Osteocyte (in vitro differentiated cells): Measurements from ENCODE around the gene HHIPL2. TPM values are rescaled to one million over a fixed set of nuclear protein-coding genes. Genes with fewer than 3 reads are reported as not detected.
"Not testable (repeated sequence)": the region's sequence is repeated elsewhere in the genome, so short reads cannot be mapped to it uniquely, and the experiment has no call there.

Experiments used
- DNase-seq: peaks from one replicate; pipeline ENCODE4 v3.0.0; 2021; ENCODE audit warnings: mixed read lengths; ENCODE audit not compliant: unreplicated experiment; ENCODE audit errors: extremely low spot score
- H3K27ac Mint-ChIP-seq: one replicate; pipeline ENCODE4 v1.8.0; 2021; ENCODE audit warnings: mild to moderate bottlenecking, mixed read lengths; ENCODE audit not compliant: unreplicated experiment
- H3K27me3 Mint-ChIP-seq: one replicate; pipeline ENCODE4 v1.8.0; 2021; ENCODE audit warnings: mixed read lengths; ENCODE audit not compliant: unreplicated experiment
- H3K36me3 Mint-ChIP-seq: one replicate; pipeline ENCODE4 v1.8.0; 2021; ENCODE audit warnings: mixed read lengths; ENCODE audit not compliant: unreplicated experiment
- H3K4me1 Mint-ChIP-seq: one replicate; pipeline ENCODE4 v1.8.0; 2021; ENCODE audit warnings: mixed read lengths; ENCODE audit not compliant: unreplicated experiment
- H3K4me3 Mint-ChIP-seq: one replicate; pipeline ENCODE4 v1.8.0; 2021; ENCODE audit warnings: mild to moderate bottlenecking, moderate library complexity, mixed read lengths; ENCODE audit not compliant: unreplicated experiment
- H3K9me3 Mint-ChIP-seq: one replicate; pipeline ENCODE4 v1.8.0; 2021; ENCODE audit warnings: mixed read lengths; ENCODE audit not compliant: unreplicated experiment
- CTCF ChIP-seq: fragments of 200-600 bp; sonication (generic); IDR thresholded peaks from 2 replicates; pipeline ENCODE4 v1.5.0; 2021; ENCODE audit warnings: antibody characterized with exemption, mild to moderate bottlenecking, moderate library complexity
- total RNA-seq: library from RNA; stranded (reverse); gene quantifications from 2 replicates; pipeline ENCODE4 v1.2.1, GENCODE V29; 2021

The HHIPL2 gene
- total RNA-seq, 1 donor from 2014 or later: not detected

DNA sequence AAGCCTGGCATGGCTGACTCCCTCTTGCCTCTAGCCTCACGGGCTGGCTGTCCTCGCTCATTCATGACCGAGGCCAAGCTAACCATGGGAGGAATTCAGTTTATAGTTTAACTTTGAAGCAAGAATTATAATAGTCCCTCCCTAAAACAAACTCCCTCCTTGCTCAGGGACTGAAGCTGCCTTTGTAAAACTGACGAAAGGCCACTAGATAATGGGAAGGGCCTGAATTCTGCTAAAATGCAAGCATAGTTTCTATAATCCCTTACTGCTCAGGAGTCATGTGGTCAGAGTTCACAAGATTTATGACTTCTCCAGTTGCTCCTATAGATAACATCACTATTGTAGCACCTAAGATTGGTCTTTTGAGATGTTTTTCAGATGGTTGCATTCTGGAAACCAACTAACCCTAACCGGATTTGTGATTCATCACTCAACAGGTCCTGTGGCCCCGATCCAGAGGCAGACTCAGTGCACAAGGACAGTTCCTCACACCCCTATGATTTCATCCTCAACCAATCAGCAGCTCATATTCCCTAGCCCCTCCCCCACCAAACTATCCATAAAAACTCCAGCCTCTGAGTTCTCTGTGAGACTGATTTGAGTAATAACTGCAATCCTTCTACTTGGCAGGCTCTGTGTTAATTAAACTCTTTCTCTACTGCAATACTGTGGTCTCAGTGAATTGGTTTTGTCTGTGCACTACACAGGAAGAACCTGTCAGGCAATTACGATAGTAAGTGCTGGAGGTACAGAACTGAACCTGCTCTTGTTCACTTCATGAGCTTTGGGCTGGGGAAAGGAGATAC is 26.4 kb downstream of the HHIPL2 start:
- DNase-seq: no peak
- no peak for TF ChIP-seq CTCF
- no peak overlapping the region for H3K4me3 Mint-ChIP-seq

DNA sequence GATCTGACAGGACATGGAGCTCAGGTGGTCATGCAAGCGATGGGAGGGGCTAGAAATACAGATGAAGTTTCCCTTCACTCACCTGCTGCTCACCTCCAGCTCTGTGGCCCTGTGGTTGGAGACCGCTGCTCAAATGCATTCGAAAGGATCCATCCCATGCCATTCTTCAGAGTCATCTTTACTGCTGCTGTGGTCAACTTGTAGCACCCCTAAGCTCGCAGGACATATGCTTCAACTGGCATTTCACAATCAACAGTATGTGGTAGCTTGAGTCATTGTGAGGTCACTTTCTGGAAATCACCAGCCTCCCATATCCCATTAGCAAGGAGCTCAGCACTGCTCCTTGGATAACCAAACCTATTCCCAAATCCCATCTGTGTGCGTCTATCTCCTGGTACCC is 58.4 kb downstream of the HHIPL2 start:
- not testable (repeated sequence) for H3K9me3 Mint-ChIP-seq, H3K27me3 Mint-ChIP-seq, H3K27ac Mint-ChIP-seq, H3K4me3 Mint-ChIP-seq, H3K36me3 Mint-ChIP-seq, DNase-seq, H3K4me1 Mint-ChIP-seq

More for the DNA sequence above, 26.4 kb downstream of the HHIPL2 start:
- Mint-ChIP-seq H3K27me3 (peaks cover 9% of the 10 kb centered on the region), H3K36me3 (no peaks in the 10 kb centered on the region), H3K4me1 (no peaks in the 10 kb centered on the region), H3K9me3 (no peaks in the 10 kb centered on the region), H3K27ac (no peak overlapping the region)

DNA sequence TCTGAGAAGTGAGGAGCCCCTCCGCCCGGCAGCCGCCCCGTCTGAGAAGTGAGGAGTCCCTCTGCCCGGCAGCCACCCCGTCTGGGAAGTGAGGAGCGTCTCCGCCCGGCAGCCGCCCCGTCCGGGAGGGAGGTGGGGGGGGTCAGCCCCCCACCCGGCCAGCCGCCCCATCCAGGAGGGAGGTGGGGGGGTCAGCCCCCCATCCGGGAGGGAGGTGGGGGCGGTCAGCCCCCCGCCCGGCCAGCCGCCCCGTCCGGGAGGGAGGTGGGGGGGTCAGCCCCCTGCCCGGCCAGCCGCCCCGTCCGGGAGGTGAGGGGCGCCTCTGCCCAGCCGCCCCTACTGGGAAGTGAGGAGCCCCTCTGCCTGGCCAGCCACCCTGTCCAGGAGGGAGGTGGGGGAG is 60.1 kb downstream of the HHIPL2 start:
- DNase-seq, H3K4me3 Mint-ChIP-seq, H3K36me3 Mint-ChIP-seq, H3K9me3 Mint-ChIP-seq, H3K4me1 Mint-ChIP-seq, H3K27ac Mint-ChIP-seq, H3K27me3 Mint-ChIP-seq: not testable (repeated sequence)

DNA sequence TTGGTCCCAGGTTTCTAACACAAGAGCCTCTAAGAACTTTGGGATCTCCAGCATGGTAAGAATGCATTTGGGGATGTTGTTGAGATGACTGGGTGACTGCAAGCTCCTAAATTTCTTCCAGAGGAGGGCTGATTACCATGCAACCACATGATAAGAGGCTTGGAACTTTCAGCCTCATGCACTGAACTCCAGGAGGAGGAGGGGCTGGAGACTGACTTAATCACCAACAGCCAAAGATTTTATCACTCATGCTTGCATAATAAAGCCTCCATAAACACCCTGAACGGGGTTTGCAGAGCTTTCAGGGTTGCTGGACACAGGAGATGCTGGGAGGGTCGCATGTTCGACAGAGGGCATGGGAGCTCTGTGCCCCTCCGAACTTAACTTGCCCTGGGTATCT is 63.9 kb downstream of the HHIPL2 start:
- H3K36me3 Mint-ChIP-seq, H3K4me1 Mint-ChIP-seq, H3K27me3 Mint-ChIP-seq, H3K27ac Mint-ChIP-seq, H3K4me3 Mint-ChIP-seq, DNase-seq, H3K9me3 Mint-ChIP-seq: not testable (repeated sequence)

DNA sequence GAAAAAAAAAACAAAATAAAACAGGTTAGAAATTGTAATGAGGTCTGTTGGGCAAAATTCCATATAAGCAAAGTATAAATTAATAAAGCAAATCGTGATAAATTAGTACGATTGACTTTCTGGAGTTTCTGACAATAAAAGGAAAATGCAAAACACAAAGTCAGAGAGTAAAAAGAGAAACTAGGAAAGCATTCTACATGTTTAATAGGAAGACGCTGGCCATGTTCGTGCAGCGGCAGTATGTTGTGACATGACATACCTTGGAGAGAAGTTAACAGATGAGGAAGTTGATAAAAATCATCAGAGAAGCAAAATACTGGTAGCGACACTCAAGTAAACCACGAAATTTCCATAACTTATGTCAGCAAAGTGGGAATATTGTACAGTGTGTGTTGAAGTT is 68.3 kb downstream of the HHIPL2 start:
- not testable (repeated sequence) for H3K27ac Mint-ChIP-seq, H3K4me3 Mint-ChIP-seq, H3K36me3 Mint-ChIP-seq, H3K27me3 Mint-ChIP-seq, DNase-seq, H3K9me3 Mint-ChIP-seq, H3K4me1 Mint-ChIP-seq

DNA sequence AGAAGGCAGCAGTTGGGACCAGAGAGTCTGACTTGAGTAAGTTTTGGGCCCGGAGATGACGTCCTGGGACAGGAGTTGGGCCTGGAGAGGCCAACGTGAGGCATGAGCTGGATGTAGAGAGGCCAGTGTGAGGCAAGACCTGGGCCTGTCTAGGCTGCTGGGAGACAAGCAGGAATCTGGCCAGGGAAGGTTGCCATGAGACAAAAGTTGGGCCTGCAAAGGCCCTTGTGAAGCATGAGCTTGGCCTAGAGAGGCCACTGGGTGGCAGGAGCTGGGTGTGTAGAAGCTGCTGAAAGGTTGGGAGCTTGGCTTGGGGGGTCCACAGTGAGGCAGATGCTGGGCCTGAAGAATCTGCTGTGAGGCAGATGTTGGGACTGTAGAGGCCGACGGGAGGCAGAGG is 71.5 kb downstream of the HHIPL2 start:
- H3K9me3 Mint-ChIP-seq, H3K36me3 Mint-ChIP-seq, DNase-seq, H3K4me3 Mint-ChIP-seq, H3K27me3 Mint-ChIP-seq, H3K4me1 Mint-ChIP-seq, H3K27ac Mint-ChIP-seq: not testable (repeated sequence)

DNA sequence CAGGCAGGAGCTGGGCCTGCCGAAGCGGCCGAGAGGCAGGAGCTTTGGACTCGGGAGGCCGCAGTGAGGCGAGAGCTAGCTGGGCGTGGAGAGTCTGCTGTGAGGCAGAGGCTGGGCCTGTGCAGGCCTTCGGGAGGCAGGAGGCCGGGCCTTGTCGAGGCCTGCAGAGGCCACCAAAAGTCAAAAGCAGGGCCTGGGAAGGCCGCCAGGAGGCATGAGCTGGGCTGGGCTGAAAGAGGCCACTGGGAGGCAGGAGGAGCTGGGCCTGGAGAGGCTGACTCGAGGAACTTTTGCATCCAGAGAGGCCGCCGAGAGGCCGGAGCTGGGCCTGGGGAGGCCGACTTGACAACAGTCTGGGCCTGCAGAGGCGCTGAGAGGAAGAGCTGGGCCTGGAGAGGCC is 74.2 kb downstream of the HHIPL2 start:
- H3K36me3 Mint-ChIP-seq, H3K4me1 Mint-ChIP-seq, H3K4me3 Mint-ChIP-seq, DNase-seq, H3K27me3 Mint-ChIP-seq, H3K27ac Mint-ChIP-seq, H3K9me3 Mint-ChIP-seq: not testable (repeated sequence)

DNA sequence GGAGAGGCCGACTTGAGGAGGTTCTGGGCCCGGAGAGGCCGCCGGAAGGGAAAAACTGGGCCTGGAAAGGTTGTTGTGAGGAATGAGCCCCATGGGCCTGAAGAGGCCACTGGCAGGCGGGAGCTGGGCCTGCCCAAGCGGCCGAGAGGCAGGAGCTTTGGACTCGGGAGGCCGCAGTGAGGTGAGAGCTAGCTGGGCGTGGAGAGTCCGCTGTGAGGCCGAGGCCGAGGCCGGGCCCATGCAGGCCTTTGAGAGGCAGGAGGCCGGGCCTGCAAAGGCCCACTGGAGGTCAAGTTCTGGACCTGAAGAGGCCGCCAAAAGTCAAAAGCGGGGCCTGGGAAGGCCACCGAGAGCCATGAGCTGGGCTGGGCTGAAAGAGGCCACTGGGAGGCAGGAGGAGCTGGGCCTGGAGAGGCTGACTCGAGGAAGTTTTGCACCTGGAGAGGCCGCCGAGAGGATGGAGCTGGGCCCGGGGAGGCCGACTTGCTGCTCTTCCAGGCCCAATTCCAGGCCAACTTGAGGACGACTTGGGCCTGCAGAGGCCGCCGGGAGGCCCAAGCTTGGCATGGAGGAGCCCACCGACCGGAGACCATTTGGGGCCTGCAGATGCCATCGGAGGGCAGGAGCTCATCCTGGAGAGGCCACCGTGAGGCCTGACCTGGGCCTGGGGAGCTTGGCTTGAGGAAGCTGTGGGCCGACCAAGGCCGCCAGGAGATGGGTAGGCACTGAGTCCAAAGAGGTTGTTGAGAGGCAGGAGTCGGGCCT is 74.9 kb downstream of the HHIPL2 start:
- H3K27ac Mint-ChIP-seq, H3K4me3 Mint-ChIP-seq, H3K4me1 Mint-ChIP-seq, DNase-seq, H3K9me3 Mint-ChIP-seq, H3K36me3 Mint-ChIP-seq, H3K27me3 Mint-ChIP-seq: not testable (repeated sequence)

Other genes with a start within 250 kb of the HHIPL2 start
- gene TAF1A, start 41.8 kb upstream of the HHIPL2 start, total RNA-seq: 6.1 and 6.3 TPM in 2 replicates
- 82.2 and 83.6 TPM in 2 replicates for gene MIA3, start 70.0 kb upstream of the HHIPL2 start, total RNA-seq
- 64.5 and 65.2 TPM in 2 replicates for gene AIDA, start 164.4 kb upstream of the HHIPL2 start, total RNA-seq
- 41.4 and 45.1 TPM in 2 replicates for gene BROX, start 164.5 kb upstream of the HHIPL2 start, total RNA-seq
- gene FAM177B, start 189.1 kb upstream of the HHIPL2 start, total RNA-seq: not detected in 2 replicates